ENCODE results near the gene TF.

TF gene

DNA sequence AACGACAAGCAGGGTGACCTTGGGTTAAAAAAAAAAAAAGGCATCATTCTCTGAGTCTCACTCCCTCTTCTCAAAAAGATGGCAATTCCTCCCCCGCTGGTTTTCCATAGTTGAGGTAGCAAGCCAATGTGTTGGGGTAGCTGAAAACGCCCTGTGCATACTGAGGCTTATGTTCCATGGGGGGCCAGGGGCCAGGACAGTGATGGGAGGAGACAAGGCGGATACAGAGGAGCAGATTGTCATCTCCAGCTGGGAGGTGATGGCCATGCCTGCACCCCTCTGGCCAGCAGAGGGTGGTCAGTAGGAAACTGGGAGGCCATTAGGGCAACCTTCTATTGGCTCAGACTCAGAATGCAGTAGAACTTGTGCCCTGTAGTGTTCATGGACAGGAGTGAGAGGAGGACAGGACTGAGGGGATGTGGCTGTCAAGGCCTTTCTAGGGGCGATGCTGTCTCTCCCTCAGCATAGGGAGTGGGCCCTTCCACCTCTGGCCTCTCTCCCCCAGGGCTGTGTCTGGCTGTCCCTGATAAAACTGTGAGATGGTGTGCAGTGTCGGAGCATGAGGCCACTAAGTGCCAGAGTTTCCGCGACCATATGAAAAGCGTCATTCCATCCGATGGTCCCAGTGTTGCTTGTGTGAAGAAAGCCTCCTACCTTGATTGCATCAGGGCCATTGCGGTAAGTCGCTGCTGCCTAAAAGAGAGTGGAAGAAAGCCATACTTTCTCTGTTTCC is 1.9 kb downstream of the TF start:
- ATAC-seq: no peak

DNA sequence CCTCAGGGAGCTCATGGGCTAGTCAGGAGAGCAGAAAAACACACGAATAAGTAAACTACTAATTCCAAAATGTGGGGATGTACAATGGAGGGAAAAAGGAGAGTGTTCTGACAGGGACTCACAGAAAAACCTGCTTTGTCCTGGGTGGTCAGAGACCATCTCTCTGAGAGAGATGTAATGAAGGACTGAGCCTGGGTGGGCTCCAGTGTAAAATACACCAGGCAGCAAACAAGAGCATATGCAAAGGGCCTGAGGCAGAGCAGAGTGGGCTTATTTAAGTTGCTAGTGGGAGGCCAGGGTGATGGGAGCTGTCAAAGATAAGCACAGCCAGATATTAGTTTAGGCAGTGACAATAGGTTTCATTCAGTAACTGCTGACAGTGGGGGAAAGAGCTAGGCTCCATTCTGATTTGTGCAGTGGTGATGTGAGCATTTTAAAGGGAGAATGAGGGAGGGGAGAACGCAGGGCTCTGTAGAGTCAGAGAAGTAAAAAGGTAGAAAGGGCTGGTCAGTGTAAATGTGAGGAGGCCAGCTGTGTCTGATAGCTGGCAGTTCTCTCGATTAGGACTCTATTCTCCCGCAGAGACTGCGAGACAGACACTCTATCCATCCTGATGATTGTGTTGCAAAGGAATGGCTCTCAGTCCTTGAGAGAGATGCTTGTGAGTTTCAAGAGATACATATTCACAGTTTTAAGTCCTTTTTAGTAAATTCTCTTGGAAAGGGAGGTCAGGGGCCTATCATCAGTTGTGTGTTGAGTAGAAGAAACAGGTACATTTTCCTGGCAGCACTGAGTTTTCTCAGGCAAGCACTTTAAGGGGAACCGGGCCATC is 3.5 kb downstream of the TF start:
- ATAC-seq: no peak

DNA sequence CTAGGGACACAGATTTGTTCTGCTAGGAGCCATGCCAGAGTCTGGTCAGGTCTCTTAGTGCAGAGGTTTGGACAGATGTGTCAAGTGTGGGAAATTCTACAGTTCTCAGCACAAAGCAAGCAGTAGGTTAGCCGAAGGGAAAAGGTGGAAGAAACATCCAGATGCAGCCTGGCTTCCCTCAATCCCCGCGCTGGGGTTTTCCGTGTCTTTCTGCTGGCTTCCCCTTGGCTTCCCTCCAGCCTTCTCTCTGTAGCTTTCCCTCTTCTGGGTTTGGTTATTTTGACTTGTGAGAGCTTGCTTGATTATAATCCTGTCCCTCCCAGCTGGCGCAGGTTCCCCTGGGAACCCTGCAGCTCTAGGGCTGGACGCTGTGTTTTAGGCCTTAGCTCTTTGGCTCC is 4.1 kb downstream of the TF start:
- ATAC-seq: no peak

DNA sequence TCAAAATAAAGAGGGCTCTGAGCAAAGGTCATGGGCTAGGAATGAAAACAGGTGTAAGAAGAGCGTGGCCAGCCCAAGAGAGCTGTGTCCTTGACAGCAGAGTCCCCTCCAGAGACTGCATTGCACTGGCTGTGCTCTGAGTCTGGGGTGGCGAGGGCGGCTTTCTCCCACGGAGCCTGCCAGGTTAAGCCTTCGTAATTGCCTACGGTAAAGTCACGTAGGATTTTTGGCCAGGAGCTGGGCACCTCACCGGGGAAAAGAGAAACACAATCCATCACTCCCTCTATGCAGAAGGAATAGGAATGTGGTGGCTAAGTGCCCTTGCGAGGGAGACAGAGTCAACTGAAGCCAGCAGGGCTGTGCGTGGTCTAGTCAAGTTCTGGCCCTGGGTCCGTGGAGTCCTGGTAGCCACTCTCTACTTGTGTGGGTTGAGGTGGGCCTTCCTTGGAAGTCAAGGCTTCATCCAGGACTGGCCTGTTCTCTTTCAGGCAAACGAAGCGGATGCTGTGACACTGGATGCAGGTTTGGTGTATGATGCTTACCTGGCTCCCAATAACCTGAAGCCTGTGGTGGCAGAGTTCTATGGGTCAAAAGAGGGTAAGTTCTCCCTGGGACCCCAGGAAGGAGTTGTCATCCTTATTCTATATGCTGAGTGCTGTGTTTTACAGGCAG is 7.0 kb downstream of the TF start:
- no peak for ATAC-seq

DNA sequence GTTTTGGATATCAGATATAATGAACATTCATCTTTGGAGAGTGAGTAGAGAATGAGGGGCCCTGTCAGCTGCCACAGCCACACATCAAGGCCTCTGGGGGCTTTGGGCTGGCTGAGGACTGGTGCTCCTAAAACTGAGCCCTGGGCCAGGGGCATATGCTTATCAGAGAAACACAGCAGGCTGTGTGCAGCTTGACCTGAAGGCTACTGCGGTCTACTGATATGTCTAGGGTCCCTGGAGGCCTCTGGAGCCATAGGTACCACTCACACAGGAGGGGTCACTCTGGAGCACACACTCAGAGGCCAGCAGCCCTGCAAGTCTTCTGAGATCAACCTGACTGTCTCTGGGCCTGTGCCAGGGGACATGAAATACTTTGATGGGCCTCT is 7.6 kb downstream of the TF start:
- no peak for ATAC-seq

DNA sequence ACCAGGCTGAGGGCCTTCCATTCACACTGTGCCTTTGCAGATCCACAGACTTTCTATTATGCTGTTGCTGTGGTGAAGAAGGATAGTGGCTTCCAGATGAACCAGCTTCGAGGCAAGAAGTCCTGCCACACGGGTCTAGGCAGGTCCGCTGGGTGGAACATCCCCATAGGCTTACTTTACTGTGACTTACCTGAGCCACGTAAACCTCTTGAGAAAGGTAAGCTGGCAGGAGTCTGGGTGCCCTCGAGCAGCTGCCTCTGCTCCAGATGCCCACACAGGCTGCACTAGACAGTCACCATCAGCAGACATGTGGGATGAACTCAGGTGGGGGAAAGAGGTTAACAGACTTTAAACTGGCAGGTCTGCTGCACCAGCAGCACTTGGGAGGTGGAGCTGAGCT is 8.3 kb downstream of the TF start:
- ATAC-seq: no peak

DNA sequence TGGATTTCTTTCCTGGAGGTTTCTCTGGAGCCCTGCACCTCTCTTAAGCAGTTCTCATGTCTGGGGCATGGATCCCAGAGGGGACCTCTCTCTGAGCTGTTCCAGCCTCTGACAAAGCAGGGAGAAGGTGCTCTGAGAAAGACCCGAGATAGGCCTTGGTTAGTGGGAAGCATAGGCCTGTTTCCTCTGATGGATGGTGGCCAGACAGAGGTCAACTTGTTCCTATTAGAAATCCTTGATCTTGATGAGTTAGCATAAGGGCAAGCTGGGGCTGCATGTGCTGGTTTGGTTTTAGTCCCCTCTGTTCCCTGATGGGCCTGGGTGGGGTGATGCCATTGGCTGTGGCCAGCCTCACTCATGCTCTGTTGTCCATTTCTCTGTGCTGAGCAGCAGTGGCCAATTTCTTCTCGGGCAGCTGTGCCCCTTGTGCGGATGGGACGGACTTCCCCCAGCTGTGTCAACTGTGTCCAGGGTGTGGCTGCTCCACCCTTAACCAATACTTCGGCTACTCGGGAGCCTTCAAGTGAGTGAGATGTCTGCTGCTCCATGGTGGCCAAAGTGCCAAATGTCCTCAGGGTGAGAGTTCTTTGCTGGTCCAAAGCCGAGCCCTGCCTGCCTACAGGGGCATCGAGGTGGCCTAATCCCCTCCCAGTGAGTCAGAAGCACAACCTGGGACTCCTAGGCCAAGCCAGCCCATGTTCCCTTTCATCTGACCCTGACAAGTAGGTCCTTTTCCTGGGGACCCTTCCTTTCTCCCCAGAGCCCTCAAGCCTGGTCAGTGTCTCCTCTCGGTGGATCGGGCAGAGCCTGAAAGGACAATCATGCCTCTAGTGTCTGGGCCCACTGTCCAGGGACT is 9.0 kb downstream of the TF start:
- ATAC-seq: no peak

DNA sequence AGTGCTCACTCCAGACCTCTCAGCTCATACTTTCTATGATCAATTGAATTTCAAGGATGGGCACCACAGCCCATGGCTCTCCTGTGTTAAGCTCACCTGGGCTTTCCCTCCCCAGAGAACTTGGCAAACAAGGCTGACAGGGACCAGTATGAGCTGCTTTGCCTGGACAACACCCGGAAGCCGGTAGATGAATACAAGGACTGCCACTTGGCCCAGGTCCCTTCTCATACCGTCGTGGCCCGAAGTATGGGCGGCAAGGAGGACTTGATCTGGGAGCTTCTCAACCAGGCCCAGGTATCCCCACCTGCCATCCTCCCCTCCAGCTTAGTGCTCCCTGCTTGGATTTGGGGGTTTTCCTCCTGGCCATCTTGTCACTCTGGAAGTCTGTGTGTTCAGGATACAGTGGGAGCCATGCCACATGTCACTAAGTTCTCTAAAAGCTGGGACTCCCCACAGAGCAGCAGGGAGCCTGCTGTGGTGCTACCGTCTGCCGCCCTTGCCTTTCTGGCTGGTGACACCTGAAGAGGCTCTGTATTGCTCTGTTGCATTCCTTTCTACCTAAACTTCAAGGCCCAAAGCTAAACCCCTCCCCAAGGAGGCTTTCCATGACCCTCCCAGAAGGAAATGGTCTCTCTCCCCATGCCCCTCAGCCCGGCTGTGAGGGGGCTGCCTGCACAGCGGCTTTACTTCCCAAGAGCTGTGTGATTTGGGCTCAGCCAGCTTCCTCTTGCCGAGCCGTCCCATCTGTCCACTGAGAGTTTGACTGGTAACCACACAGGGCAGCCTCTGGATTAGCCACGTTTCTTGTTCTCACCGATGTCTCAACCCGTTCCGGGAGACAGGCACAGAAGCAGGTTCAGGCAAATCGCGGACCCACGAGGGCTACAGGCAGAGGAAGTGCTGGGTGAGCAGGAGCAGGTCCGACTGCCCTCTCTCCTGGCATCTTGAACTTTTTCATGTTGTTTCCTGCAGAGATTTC is 10.8 kb downstream of the TF start:
- ATAC-seq: no peak

DNA sequence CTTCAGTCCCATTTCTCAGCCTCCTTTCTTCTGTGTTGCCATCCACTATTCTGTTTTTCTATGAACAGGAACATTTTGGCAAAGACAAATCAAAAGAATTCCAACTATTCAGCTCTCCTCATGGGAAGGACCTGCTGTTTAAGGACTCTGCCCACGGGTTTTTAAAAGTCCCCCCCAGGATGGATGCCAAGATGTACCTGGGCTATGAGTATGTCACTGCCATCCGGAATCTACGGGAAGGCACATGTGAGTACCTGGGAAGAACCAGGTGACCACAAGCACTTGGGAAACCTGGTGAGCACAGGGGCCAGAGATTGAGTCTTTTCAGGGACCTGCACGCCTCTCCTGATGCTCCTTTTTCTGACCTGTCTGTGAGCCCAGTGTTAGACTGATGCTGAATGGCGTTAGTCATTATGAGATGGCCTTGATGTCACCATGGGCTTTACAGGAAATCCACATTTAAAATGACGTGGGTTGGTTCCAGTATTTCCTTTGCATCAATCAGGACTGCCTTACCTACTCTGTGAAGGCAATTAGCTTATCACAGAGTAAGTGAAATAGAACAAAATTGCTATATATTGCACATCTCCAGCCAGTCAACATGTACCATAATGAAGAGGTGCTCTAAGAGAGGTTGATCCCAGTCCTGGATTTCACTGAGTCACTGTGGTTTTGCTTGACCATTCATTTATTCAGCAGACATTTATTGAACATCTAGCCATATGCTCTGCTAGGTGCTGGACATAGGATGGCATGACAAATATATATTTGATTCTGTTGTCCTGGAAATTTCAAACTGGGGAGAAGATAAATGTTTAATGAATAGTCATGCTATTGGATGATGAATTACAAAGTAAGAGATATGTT is 11.7 kb downstream of the TF start:
- ATAC-seq: no peak

DNA sequence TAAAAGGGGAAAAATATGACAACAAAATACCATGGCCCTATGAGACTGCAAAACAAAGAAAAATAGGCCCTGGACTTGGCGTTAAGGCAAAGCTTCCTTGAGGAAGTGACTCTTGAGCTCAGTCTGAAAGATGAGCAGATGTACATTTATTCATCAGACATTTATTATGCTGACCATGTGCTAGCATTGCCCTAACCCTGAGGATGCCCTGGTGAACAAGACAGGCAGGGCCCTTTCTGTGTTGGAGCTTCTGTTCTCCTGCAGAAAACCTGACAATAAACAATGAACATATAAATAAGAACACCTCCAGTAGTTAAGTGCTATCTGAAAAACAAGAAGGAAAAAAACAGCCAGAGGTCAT is 12.4 kb downstream of the TF start:
- ATAC-seq: no peak

DNA sequence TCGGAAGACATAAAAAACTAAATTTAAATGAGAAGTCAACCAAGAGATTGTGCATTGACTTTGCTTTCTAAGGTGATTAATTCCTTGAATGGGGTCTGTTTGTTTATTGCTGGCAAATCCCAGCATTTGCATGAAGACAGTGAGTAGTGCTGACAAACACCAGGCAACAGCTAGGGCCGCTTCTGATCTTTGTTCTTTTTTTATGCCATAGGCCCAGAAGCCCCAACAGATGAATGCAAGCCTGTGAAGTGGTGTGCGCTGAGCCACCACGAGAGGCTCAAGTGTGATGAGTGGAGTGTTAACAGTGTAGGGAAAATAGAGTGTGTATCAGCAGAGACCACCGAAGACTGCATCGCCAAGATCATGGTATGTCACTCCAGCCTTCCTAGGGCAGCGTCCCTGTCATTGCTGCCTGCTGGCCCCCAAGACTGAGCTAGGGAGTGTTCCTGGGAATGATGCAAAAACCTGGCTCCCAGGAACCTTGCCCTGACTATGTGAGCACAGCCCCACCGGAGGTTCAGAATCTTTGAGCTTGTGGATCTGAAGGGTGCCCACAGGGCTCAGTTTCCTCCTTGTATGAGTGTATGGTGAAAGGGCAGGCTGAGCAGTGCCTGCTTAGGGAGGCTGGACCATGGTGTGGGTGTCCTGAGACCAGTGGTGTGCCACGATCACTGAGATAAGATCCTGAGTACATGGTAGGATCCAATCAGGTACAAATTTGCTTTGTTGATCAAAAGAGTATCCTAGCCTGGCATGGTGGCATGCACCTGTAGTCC is 13.0 kb downstream of the TF start:
- ATAC-seq: no peak

DNA sequence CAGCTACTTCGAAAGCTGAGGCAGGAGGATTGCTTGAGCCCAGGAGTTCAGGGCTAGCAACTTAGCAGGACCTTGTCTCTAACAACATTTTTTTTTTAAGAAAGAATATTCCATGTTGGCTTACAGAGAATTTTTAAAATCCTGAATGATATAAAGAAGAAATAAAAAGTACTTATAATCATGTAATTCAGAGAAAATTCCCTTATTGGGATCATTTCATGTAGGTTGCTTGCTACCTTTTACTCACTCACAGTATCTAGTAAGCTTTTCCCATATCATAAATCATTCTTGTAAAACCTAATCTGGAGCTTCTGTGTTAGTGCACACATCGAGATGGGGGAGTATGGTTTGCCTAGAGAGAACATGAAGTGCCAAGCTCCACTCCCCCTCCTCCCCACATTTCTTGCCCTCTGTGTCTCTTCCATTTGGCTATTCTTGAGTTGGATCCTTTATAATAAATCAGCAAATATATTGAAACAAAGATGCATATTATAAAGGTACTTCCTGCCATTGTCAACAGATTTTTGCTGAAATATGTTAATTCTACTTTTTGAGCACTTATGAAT is 13.6 kb downstream of the TF start:
- ATAC-seq: no peak

DNA sequence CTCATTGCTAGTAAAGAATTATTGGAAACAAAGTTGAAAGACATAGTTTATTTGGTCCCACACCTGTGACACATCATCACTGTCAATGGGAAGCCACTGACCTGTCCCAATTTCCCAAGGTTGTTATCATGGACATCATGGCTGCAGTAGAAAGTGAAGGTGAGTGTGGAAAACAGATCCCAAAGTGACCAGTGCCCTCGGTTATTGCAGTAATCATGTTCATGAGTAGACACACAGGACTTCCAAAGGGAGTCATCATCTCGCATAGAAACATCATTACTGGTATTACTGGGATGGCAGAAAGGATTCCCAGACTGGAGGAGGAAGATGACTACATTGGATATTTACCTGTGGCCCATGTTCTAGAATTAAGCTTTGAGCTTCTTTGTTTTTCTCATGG is 14.7 kb downstream of the TF start:
- no peak for ATAC-seq

DNA sequence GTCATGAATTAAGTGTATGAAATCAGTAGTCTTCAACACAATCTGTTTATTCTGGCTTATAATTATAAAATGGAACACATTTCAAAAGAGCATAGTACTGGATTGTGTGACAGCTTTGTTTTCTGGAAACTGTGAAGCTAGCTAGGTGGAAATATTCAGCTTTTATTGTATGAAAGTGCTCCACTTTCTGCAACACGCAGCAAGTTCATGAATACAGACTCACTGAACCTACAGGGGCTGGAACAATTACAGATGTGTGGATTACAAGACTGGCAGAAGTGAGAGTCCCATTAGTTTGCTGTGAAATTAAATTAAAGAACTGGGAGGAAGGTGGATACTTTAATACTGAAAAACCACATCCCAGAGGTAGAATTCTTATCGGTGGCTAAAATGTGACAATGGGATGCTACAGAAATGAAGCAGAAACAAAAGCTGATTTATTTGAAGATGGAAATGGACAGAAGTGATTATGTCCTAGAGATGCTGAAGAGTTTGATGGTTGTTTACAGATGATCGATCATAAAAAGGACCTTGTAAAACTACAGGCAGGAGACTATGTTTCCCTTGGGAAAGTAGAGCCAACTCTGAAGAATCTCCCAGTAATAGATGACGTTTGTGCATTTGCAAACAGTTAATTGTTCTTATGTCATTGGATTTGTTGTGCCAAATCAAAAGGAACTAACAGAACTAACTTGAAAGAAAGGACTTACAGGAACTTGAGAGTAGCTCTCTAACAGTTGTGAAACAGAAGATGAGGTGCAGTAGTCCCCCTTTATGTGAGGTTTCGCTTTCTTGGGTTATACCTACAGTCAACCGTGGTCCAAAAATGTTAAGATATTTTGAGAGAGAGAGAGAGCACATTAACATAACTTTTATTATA is 15.7 kb downstream of the TF start:
- ATAC-seq: no peak

DNA sequence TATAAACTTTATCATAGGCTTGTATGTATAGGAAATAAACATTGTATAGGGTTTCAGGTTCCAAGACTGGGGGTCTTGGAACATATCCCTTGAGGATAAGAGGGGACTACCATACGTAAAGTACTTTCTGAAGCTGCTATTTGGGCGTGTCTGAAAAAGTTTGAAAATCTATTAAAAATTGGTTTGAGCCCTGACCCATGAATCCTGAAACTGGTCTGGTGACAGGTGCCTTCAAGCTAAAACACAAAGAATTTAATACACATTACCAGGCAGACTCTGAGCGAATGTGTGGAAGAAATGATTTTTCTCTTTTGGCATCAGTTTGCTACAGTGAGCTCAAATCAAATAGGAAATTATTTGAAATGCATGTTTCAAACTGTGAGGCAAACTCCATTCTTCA is 16.3 kb downstream of the TF start:
- ATAC-seq: no peak

DNA sequence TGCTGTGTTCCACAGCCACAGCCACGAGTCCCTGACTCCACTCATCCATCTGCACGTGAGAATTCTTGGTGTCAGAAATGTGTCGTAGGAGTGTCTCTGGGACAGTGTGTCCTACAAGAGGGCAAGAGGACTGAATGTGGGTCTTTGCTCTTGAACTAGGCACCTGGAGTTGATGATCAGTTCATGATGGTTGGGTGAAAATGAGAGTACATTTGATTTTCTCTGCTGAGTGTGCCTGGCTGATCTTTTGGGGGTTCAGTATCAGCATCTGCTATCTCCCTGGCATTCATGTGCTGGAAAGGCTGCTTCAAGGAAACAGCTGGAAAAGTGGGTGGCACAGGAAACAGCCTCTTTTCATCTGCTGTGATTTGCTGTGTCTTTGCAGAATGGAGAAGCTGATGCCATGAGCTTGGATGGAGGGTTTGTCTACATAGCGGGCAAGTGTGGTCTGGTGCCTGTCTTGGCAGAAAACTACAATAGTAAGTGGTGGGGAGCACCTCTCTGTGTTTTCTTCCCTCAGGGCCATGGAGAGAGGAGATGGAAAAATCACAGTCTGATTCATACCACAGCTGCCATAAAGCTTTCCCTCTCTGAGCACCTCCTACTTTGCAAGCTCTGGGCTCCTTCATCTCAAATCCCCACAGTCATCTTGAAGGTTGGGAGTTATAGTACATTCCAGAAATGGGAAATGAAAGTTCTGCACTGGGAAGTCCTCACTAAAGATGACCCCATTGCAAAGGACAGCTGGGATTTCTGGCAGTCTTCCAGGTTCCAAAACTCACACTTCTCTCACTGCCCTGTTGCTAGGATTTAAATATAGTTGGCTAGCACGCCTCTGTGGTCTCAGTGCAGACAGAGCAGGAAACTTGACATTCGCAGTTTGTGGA is 17.8 kb downstream of the TF start:
- no peak for ATAC-seq

DNA sequence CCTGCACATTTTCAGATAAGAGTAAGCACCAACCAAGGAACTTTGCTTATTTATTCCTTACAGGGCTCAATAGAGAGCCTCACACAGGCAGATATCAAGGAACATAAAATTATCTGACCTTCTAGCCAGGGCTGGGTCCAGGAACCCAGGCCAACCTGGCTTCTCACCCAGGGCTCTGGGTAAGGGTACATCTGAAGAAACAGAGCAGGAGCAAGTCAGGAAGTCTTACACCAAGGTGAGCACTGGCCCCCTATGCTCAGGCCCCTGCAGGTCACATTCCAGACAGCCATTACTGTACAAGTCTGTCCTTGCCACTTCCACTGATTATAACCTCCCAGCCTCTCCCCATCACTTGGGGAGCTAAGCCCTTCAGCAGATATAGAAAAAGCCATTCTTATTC is 19.1 kb downstream of the TF start:
- ATAC-seq: no peak

Data from activated CD4-positive, CD25-positive, alpha-beta regulatory T cell treated with anti-CD3 and anti-CD28 coated beads, Interleukin-2, amount 50 U/mL, for 24 hours (primary cell).